Activated CD4-positive, alpha-beta memory T cell treated with anti-CD3 and anti-CD28 coated beads for 36 hours (primary cell): Measurements from ENCODE around the gene IFT88. TPM values are rescaled to one million over a fixed set of nuclear protein-coding genes. Genes with fewer than 3 reads are reported as not detected.
"Not testable (repeated sequence)": the region's sequence is repeated elsewhere in the genome, so short reads cannot be mapped to it uniquely, and the experiment has no call there.

Source experiments
- CTCF ChIA-PET: fragments of 350-600 bp; sonication (Branson Sonifier 250); formaldehyde crosslinking; loops from one replicate; lab custom pipeline; 2021; ENCODE audit warnings: antibody characterized with exemption, inconsistent platforms; lab: Charles Lee
- POLR2A ChIA-PET: fragments of 350-600 bp; sonication (Branson Sonifier 250); formaldehyde crosslinking; loops from one replicate; lab custom pipeline; 2021; ENCODE audit warnings: antibody characterized with exemption; lab: Charles Lee
- DNase-seq: peaks from one replicate; pipeline ENCODE4 v3.0.0-alpha.2; 2020
- H3K27ac Mint-ChIP-seq: one replicate; pipeline ENCODE4 v1.8.0; 2021; ENCODE audit warnings: mixed read lengths
- H3K27me3 Mint-ChIP-seq: one replicate; pipeline ENCODE4 v1.8.0; 2021; ENCODE audit warnings: mixed read lengths
- H3K36me3 Mint-ChIP-seq: one replicate; pipeline ENCODE4 v1.8.0; 2021; ENCODE audit warnings: mixed read lengths
- H3K4me1 Mint-ChIP-seq: one replicate; pipeline ENCODE4 v1.8.0; 2021; ENCODE audit warnings: low read depth, mixed read lengths
- H3K4me3 Mint-ChIP-seq: one replicate; pipeline ENCODE4 v1.8.0; 2021; ENCODE audit warnings: mild to moderate bottlenecking, mixed read lengths
- H3K9me3 Mint-ChIP-seq: one replicate; pipeline ENCODE4 v1.8.0; 2021; ENCODE audit warnings: mixed read lengths
- intact Hi-C: fragments of 100-400 bp; cut with micrococcal nuclease; formaldehyde crosslinking; loops from one replicate; pipeline ENCODE4 v1.15.1; 2023
- total RNA-seq, 2 experiments: library from RNA; stranded (reverse); gene quantifications; one replicate each; pipeline ENCODE4 v1.2.3, GENCODE V29; 2021

IFT88 gene
- total RNA-seq, 2 experiments from 2014 or later: 4.7 to 5.3 TPM

- ChIA-PET POLR2A (no interaction called here), CTCF (no interaction called here)
- intact Hi-C loops: no loop called here
- Mint-ChIP-seq H3K27me3 (no peaks in the 10 kb centered on the region), H3K9me3 (no peaks in the 10 kb centered on the region), H3K4me3 (no peak overlapping the region), H3K4me1 (no peaks in the 10 kb centered on the region), H3K27ac (no peak overlapping the region), H3K36me3 (no peaks in the 10 kb centered on the region)
- no peak for DNase-seq
Measured at GRCh38 chr13:20680416-20681080, 113.6 kb downstream of the IFT88 start.

GRCh38 chr13:20681481-20681880 lies 114.5 kb downstream of the IFT88 start:
- H3K4me1 Mint-ChIP-seq, H3K4me3 Mint-ChIP-seq, DNase-seq, H3K9me3 Mint-ChIP-seq, H3K27me3 Mint-ChIP-seq, H3K36me3 Mint-ChIP-seq, intact Hi-C loops, CTCF ChIA-PET, H3K27ac Mint-ChIP-seq, POLR2A ChIA-PET: not testable (repeated sequence)

GRCh38 chr13:20682061-20682460 lies 115.1 kb downstream of the IFT88 start:
- no peak overlapping the region for H3K4me3 Mint-ChIP-seq
- intact Hi-C loops: no loop called here

GRCh38 chr13:20684041-20684440 lies 117.1 kb downstream of the IFT88 start:
- H3K4me3 Mint-ChIP-seq: no peak overlapping the region
- no peaks in the 10 kb centered on the region for H3K4me1 Mint-ChIP-seq
- no peak overlapping the region for H3K27ac Mint-ChIP-seq
- no peaks in the 10 kb centered on the region for H3K27me3 Mint-ChIP-seq
- intact Hi-C loops: no loop called here
- CTCF ChIA-PET: interaction anchor here (1.0 kb wide), 1 partner anchor 188 kb away, joined by 3 read pairs; no protein-coding TSS in a partner anchor
- no peaks in the 10 kb centered on the region for H3K9me3 Mint-ChIP-seq
- DNase-seq: no peak
- H3K36me3 Mint-ChIP-seq: no peaks in the 10 kb centered on the region
- POLR2A ChIA-PET: no interaction called here

More at GRCh38 chr13:20682061-20682460, 115.1 kb downstream of the IFT88 start:
- no peaks in the 10 kb centered on the region for H3K4me1 Mint-ChIP-seq
- no peaks in the 10 kb centered on the region for H3K9me3 Mint-ChIP-seq
- H3K27me3 Mint-ChIP-seq: no peaks in the 10 kb centered on the region
- ChIA-PET POLR2A (no interaction called here), CTCF (no interaction called here)
- no peak for DNase-seq
- no peak overlapping the region for H3K27ac Mint-ChIP-seq
- no peaks in the 10 kb centered on the region for H3K36me3 Mint-ChIP-seq

- Mint-ChIP-seq H3K27ac (no peak overlapping the region), H3K4me1 (no peaks in the 10 kb centered on the region), H3K4me3 (no peak overlapping the region), H3K9me3 (no peaks in the 10 kb centered on the region), H3K27me3 (no peaks in the 10 kb centered on the region), H3K36me3 (no peaks in the 10 kb centered on the region)
- no peak for DNase-seq
- intact Hi-C loops: no loop called here
- ChIA-PET CTCF (interaction anchor here (1.0 kb wide), 1 partner anchor 189 kb away, joined by 3 read pairs; no protein-coding TSS in a partner anchor), POLR2A (no interaction called here)
Measured at GRCh38 chr13:20684546-20684945, 117.6 kb downstream of the IFT88 start.

GRCh38 chr13:20685092-20685491 lies 118.1 kb downstream of the IFT88 start:
- H3K36me3 Mint-ChIP-seq: no peaks in the 10 kb centered on the region

GRCh38 chr13:20686167-20686566 lies 119.2 kb downstream of the IFT88 start:
- Mint-ChIP-seq H3K27me3 (no peaks in the 10 kb centered on the region), H3K27ac (no peak overlapping the region), H3K4me3 (no peak overlapping the region), H3K4me1 (no peaks in the 10 kb centered on the region), H3K36me3 (peaks cover 2% of the 10 kb centered on the region), H3K9me3 (no peaks in the 10 kb centered on the region)
- intact Hi-C loops: no loop called here
- ChIA-PET POLR2A (interaction anchor here (0.5 kb wide), 1 partner anchor 462 kb away, joined by 4 read pairs; no protein-coding TSS in a partner anchor), CTCF (no interaction called here)
- DNase-seq: no peak

More at GRCh38 chr13:20685092-20685491, 118.1 kb downstream of the IFT88 start:
- H3K4me3 Mint-ChIP-seq: no peak overlapping the region
- H3K27me3 Mint-ChIP-seq: no peaks in the 10 kb centered on the region
- CTCF ChIA-PET: no interaction called here
- no peak overlapping the region for H3K27ac Mint-ChIP-seq
- DNase-seq: no peak
- no peaks in the 10 kb centered on the region for H3K4me1 Mint-ChIP-seq
- no peaks in the 10 kb centered on the region for H3K9me3 Mint-ChIP-seq
- intact Hi-C loops: no loop called here
- POLR2A ChIA-PET: no interaction called here

GRCh38 chr13:20686863-20687579 lies 120.1 kb downstream of the IFT88 start:
- Mint-ChIP-seq H3K9me3 (no peaks in the 10 kb centered on the region), H3K36me3 (peaks cover 2% of the 10 kb centered on the region), H3K27ac (no peak overlapping the region), H3K4me3 (no peak overlapping the region), H3K27me3 (no peaks in the 10 kb centered on the region), H3K4me1 (no peaks in the 10 kb centered on the region)
- intact Hi-C loops: no loop called here
- ChIA-PET CTCF (interaction anchor here (1.9 kb wide), 1 partner anchor 17 kb away, joined by 5 read pairs; no protein-coding TSS in a partner anchor), POLR2A (no interaction called here)
- no peak for DNase-seq

GRCh38 chr13:20689291-20689690 lies 122.3 kb downstream of the IFT88 start:
- Mint-ChIP-seq H3K4me3 (no peak overlapping the region), H3K9me3 (no peaks in the 10 kb centered on the region), H3K27ac (no peak overlapping the region), H3K4me1 (no peaks in the 10 kb centered on the region), H3K27me3 (no peaks in the 10 kb centered on the region), H3K36me3 (peaks cover 2% of the 10 kb centered on the region)
- intact Hi-C loops: no loop called here
- POLR2A ChIA-PET: no interaction called here
- CTCF ChIA-PET: interaction anchor here (1.9 kb wide), 1 partner anchor 15 kb away, joined by 5 read pairs; no protein-coding TSS in a partner anchor
- DNase-seq: no peak

- ChIA-PET CTCF (no interaction called here), POLR2A (no interaction called here)
- H3K4me1 Mint-ChIP-seq: no peaks in the 10 kb centered on the region
- H3K36me3 Mint-ChIP-seq: peaks cover 2% of the 10 kb centered on the region
- H3K4me3 Mint-ChIP-seq: no peak overlapping the region
- H3K9me3 Mint-ChIP-seq: no peaks in the 10 kb centered on the region
- intact Hi-C loops: no loop called here
- H3K27me3 Mint-ChIP-seq: peaks cover 5% of the 10 kb centered on the region
- H3K27ac Mint-ChIP-seq: no peak overlapping the region
- no peak for DNase-seq
Measured at GRCh38 chr13:20691616-20692015, 124.7 kb downstream of the IFT88 start.

GRCh38 chr13:20696073-20696472 lies 129.1 kb downstream of the IFT88 start:
- CTCF ChIA-PET: no interaction called here
- no peaks in the 10 kb centered on the region for H3K9me3 Mint-ChIP-seq
- no peak for DNase-seq
- no peaks in the 10 kb centered on the region for H3K36me3 Mint-ChIP-seq
- intact Hi-C loops: no loop called here
- peaks cover 24% of the 10 kb centered on the region for H3K27me3 Mint-ChIP-seq
- no peak overlapping the region for H3K4me3 Mint-ChIP-seq
- H3K27ac Mint-ChIP-seq: no peak overlapping the region
- H3K4me1 Mint-ChIP-seq: no peaks in the 10 kb centered on the region
- POLR2A ChIA-PET: no interaction called here

- ChIA-PET POLR2A (no interaction called here), CTCF (interaction anchor here (1.2 kb wide), 1 partner anchor 13 kb away, joined by 3 read pairs; no protein-coding TSS in a partner anchor)
- H3K27me3 Mint-ChIP-seq: peaks cover 30% of the 10 kb centered on the region
- DNase-seq: no peak
- no peaks in the 10 kb centered on the region for H3K36me3 Mint-ChIP-seq
- intact Hi-C loops: loop anchor here (5.0 kb wide), 3 partner anchors 202 to 507 kb away; partner anchors contain the start of gene GJB2
- H3K4me3 Mint-ChIP-seq: no peak overlapping the region
- peaks cover 15% of the 10 kb centered on the region for H3K4me1 Mint-ChIP-seq
- no peaks in the 10 kb centered on the region for H3K9me3 Mint-ChIP-seq
- no peak overlapping the region for H3K27ac Mint-ChIP-seq
Measured at GRCh38 chr13:20699715-20700114, 132.8 kb downstream of the IFT88 start.
